Measurements from ENCODE around the gene ATAD3B. TPM values are rescaled to one million over a fixed set of nuclear protein-coding genes. Genes with fewer than 3 reads are reported as not detected.

Gene ATAD3B
- total and polyA plus RNA-seq, 10 of the 15 experiments (the other 5 are each of a cell fraction or from before 2014, with no cell fraction given): 0.03 to 38.8 (median 23.8) TPM

GRCh38 chr1:1425753-1426495 lies 45.6 kb upstream of the ATAD3B start (continued):
- TF ChIP-seq PAX5 (IDR thresholded peaks at IDR 0.05; ENCODE audit: borderline replicate concordance, low read depth, low read length): no peak
- no peak for TF ChIP-seq IRF5 (IDR thresholded peaks at IDR 0.05; ENCODE audit: borderline replicate concordance)

- H3K27ac ChIP-seq (ENCODE audit: control insufficient read depth, insufficient read depth): no peak overlapping the region
- in situ Hi-C loops (cut with MboI): no loop called here
- no peak for FAIRE-seq
- H3K79me2 ChIP-seq (ENCODE audit: control insufficient read depth, insufficient read depth, low read length): no peaks in the 10 kb centered on the region
- intact Hi-C loops (cut with micrococcal nuclease; ENCODE audit: unreplicated experiment): no loop called here
- no peak for DNase-seq (ENCODE audit: low read depth, low spot score)
- no peak overlapping the region for H3K4me3 ChIP-seq
- no peak overlapping the region for H3K4me2 ChIP-seq (ENCODE audit: control insufficient read depth, insufficient read depth)
- no TSS peak for BruUV-seq (replicated peaks)
- H3K27me3 ChIP-seq (replicated peaks in 1 of 2; ENCODE audit: control insufficient read depth in 2 of 2, insufficient read depth in 2 of 2, low read length in 1 of 2): peaks cover 0 to 2% of the 10 kb centered on the region in 2 experiments; a peak in 1 of 4 replicates
- SMC1A ChIA-PET (ENCODE audit: uncharacterized antibody, unreplicated experiment): no interaction called here
- CTCF ChIA-PET: interaction anchor here (0.6 kb wide), 1 partner anchor 25 kb away, joined by 3 read pairs; no protein-coding TSS in a partner anchor
- no peak overlapping the region for H3K9ac ChIP-seq (ENCODE audit: control insufficient read depth, insufficient read depth, low read length)
- H2AFZ ChIP-seq (ENCODE audit: control insufficient read depth, low read depth, low read length): no peak overlapping the region
- H3K9me3 ChIP-seq (replicated peaks; ENCODE audit: control insufficient read depth, insufficient read depth, low read length): no peaks in the 10 kb centered on the region
- peak; percentile 22 for ATAC-seq
- RAD21 ChIA-PET (ENCODE audit: unreplicated experiment): no interaction called here
- 2% methylated on average over 11 of the region's 19 CpGs for WGBS (ENCODE audit: insufficient coverage, insufficient replicate concordance, low lambda C conversion rate, missing lambda C conversion rate)
- POLR2A ChIA-PET: interaction anchor here (0.6 kb wide), 1 partner anchor 21 kb away, joined by 3 read pairs; no protein-coding TSS in a partner anchor
- no peaks in the 10 kb centered on the region for H4K20me1 ChIP-seq (ENCODE audit: control insufficient read depth, insufficient read depth)
- H3K36me3 ChIP-seq (ENCODE audit: control insufficient read depth in 2 of 2, insufficient read depth in 2 of 2, low read length in 1 of 2): no peaks in the 10 kb centered on the region
- H3K4me1 ChIP-seq (ENCODE audit: control insufficient read depth, insufficient read depth, low read length): no peaks in the 10 kb centered on the region
- TF ChIP-seq ELK1 (IDR thresholded peaks at IDR 0.05; ENCODE audit: low read depth, low read length) (no peak), E4F1 (IDR thresholded peaks at IDR 0.05; ENCODE audit: borderline replicate concordance, partially characterized antibody) (no peak), ZNF217 (IDR thresholded peaks at IDR 0.05) (no peak), FOS (IDR thresholded peaks at IDR 0.05; ENCODE audit: borderline replicate concordance, extremely low read depth, insufficient read length) (no peak), KDM1A (IDR thresholded peaks at IDR 0.05; ENCODE audit: borderline replicate concordance) (no peak), FOXK2 (IDR thresholded peaks at IDR 0.05) (no peak), TCF3 (IDR thresholded peaks at IDR 0.05; ENCODE audit: borderline replicate concordance, insufficient read depth, low read depth, low read length) (no peak), MTA2 (IDR thresholded peaks at IDR 0.05; ENCODE audit: low read depth) (no peak), CHD1 (IDR thresholded peaks at IDR 0.05; ENCODE audit: low read depth, low read length) (no peak), MYC (IDR thresholded peaks at IDR 0.05; ENCODE audit: insufficient read depth, insufficient read length, insufficient replicate concordance, low read length, severe bottlenecking) (no peak), RFX5 (IDR thresholded peaks at IDR 0.05; ENCODE audit: low read depth, low read length) (no peak), NFXL1 (IDR thresholded peaks at IDR 0.05; ENCODE audit: borderline replicate concordance) (no peak), PBX3 (IDR thresholded peaks at IDR 0.05; ENCODE audit: insufficient replicate concordance, low read depth, low read length) (no peak)
Observed at GRCh38 chr1:1426496-1427105, 45.0 kb upstream of the ATAD3B start.
